A549 (cell line): ENCODE results near the gene CHM. TPM values are rescaled to one million over a fixed set of nuclear protein-coding genes. Genes with fewer than 3 reads are reported as not detected.

Experiments used
- ATAC-seq, 2 experiments: fragments of 200-7000 bp in 1 of 2; fragments of >200 bp in 1 of 2; cut with Nextera tagmentation in 1 of 2; cut with Tn5 transposase in 1 of 2; 3 replicates each; pipeline versions ENCODE4 v1.8.0 to v1.9.1; 2018 to 2020; ENCODE audit warnings: mild to moderate bottlenecking in 1 of 2, moderate library complexity in 1 of 2
- CTCF ChIA-PET: fragments of 300-600 bp; sonication (Branson Sonifier 250); formaldehyde crosslinking; extraction: SDS; loops from one replicate; lab custom pipeline; 2021; ENCODE audit warnings: antibody characterized with exemption, inconsistent platforms; lab: Yijun Ruan, JAX
- POLR2A ChIA-PET: fragments of 350-600 bp; formaldehyde crosslinking; extraction: SDS; loops from one replicate; lab custom pipeline; 2021; ENCODE audit warnings: antibody characterized with exemption, inconsistent platforms; lab: Yijun Ruan, JAX
- DNase-seq, 2 experiments: peaks; one replicate each; pipeline versions ENCODE4 v3.0.0 to v3.0.0-alpha.2; 2011 to 2016; ENCODE audit warnings: low read depth in 1 of 2, low spot score in 1 of 2
- FAIRE-seq: peaks from 2 replicates; lab custom pipeline; 2011; peaks lifted over from hg19 to GRCh38; lab: Jason Lieb, UNC
- H3K27ac ChIP-seq, 2 experiments: fragments of >200 bp; sonication (Bioruptor Twin); formaldehyde crosslinking; 3 replicates each; pipeline ENCODE4 v1.5.1; 2016 to 2017
- H3K4me1 ChIP-seq: fragments of >200 bp; sonication (Bioruptor Twin); formaldehyde crosslinking; 3 replicates; pipeline ENCODE4 v1.6.1; 2016
- H3K4me2 ChIP-seq: fragments of >200 bp; sonication (Bioruptor Twin); formaldehyde crosslinking; 3 replicates; pipeline ENCODE4 v1.6.1; 2016
- H3K4me3 ChIP-seq: fragments of >200 bp; sonication (Bioruptor Twin); formaldehyde crosslinking; 3 replicates; pipeline ENCODE4 v1.5.1; 2016
- H3K9me3 ChIP-seq: fragments of >200 bp; sonication (Bioruptor Twin); formaldehyde crosslinking; 3 replicates; pipeline ENCODE4 v1.6.1; 2016
- BCL3 ChIP-seq: fragments of >200 bp; sonication (Bioruptor Twin); formaldehyde crosslinking; IDR thresholded peaks from 3 replicates; pipeline ENCODE4 v1.6.1; 2016
- EHF ChIP-seq: fragments of 250-450 bp; sonication (Bioruptor Pico); IDR thresholded peaks from 2 replicates; pipeline ENCODE4 v1.5.0; 2020; ENCODE audit warnings: mild to moderate bottlenecking
- FOXS1 ChIP-seq: fragments of 250-450 bp; sonication (Bioruptor Pico); IDR thresholded peaks from 2 replicates; pipeline ENCODE4 v1.5.0; 2020; ENCODE audit warnings: mild to moderate bottlenecking, moderate library complexity
- HDAC2 ChIP-seq: fragments of 200-600 bp; sonication (generic); IDR thresholded peaks from 2 replicates; pipeline ENCODE4 v1.6.1; 2016
- HES2 ChIP-seq: fragments of >200 bp; sonication (Bioruptor Twin); formaldehyde crosslinking; IDR thresholded peaks from 2 replicates; pipeline ENCODE4 v1.6.1; 2016
- HEYL ChIP-seq: fragments of 250-450 bp; sonication (Bioruptor Pico); IDR thresholded peaks from 2 replicates; pipeline ENCODE4 v1.8.0; 2021; ENCODE audit warnings: mild to moderate bottlenecking, moderate library complexity
- HOXA7 ChIP-seq: fragments of 250-450 bp; sonication (Bioruptor Pico); IDR thresholded peaks from 2 replicates; pipeline ENCODE4 v1.5.0; 2020; ENCODE audit warnings: mild to moderate bottlenecking, moderate library complexity
- HOXB13 ChIP-seq: fragments of 250-450 bp; sonication (Bioruptor Pico); IDR thresholded peaks from 2 replicates; pipeline ENCODE4 v1.5.0; 2020; ENCODE audit warnings: low read depth, mild to moderate bottlenecking, moderate library complexity
- JUN ChIP-seq, 2 experiments: fragments of >200 bp; sonication (Bioruptor Twin); formaldehyde crosslinking; IDR thresholded peaks; 2 replicates in 1 of 2; 3 replicates in 1 of 2; pipeline ENCODE4 v1.6.1; 2016 to 2017
- KDM1A ChIP-seq: fragments of 200-600 bp; sonication (generic); IDR thresholded peaks from 2 replicates; pipeline ENCODE4 v1.6.1; 2016; ENCODE audit warnings: low read depth, mild to moderate bottlenecking
- KDM5A ChIP-seq: fragments of 200-600 bp; sonication (generic); IDR thresholded peaks from 2 replicates; pipeline ENCODE4 v1.6.1; 2016; ENCODE audit warnings: antibody characterized with exemption, mild to moderate bottlenecking
- MAFK ChIP-seq: fragments of 450-650 bp; IDR thresholded peaks from 2 replicates; pipeline ENCODE4 v1.6.1; 2014; ENCODE audit not compliant: partially characterized antibody
- NFE2L2 ChIP-seq: fragments of 150-350 bp; conservative IDR thresholded peaks from 2 replicates; pipeline ENCODE4 v1.6.1; 2014; ENCODE audit warnings: low read length
- NPAS2 ChIP-seq: fragments of 250-450 bp; sonication (Bioruptor Pico); IDR thresholded peaks from 2 replicates; pipeline ENCODE4 v1.8.0; 2022; ENCODE audit warnings: mild to moderate bottlenecking, moderate library complexity, borderline replicate concordance
- RAD21 ChIP-seq, 2 experiments: fragments of >200 bp in 1 of 2; sonication (Bioruptor Twin) in 1 of 2; formaldehyde crosslinking in 1 of 2; IDR thresholded peaks in 1 of 2; conservative IDR thresholded peaks in 1 of 2; 2 replicates in 1 of 2; 3 replicates in 1 of 2; pipeline ENCODE4 v1.6.1; 2012 to 2018; ENCODE audit warnings: inconsistent platforms in 1 of 2
- RARB ChIP-seq: fragments of 250-450 bp; sonication (Bioruptor Pico); IDR thresholded peaks from 2 replicates; pipeline ENCODE4 v1.8.0; 2021; ENCODE audit warnings: mild to moderate bottlenecking, moderate library complexity
- REST ChIP-seq: fragments of 200-600 bp; sonication (generic); IDR thresholded peaks from 2 replicates; pipeline ENCODE4 v1.6.1; 2016; ENCODE audit warnings: antibody characterized with exemption, mild to moderate bottlenecking, moderate library complexity
- RFX5 ChIP-seq: fragments of 450-650 bp; IDR thresholded peaks from 2 replicates; pipeline ENCODE4 v1.7.1; 2014; ENCODE audit warnings: antibody characterized with exemption, mild to moderate bottlenecking, moderate library complexity
- TFCP2L1 ChIP-seq: fragments of 250-450 bp; sonication (Bioruptor Pico); IDR thresholded peaks from 2 replicates; pipeline ENCODE4 v1.5.0; 2021; ENCODE audit warnings: mild to moderate bottlenecking
- TP53 ChIP-seq: fragments of 250-450 bp; sonication (Bioruptor Pico); IDR thresholded peaks from 2 replicates; pipeline ENCODE4 v1.5.0; 2021; ENCODE audit warnings: mild to moderate bottlenecking, moderate library complexity
- ZC3H11A ChIP-seq: fragments of 450-650 bp; IDR thresholded peaks from 2 replicates; pipeline ENCODE4 v1.6.1; 2014; ENCODE audit warnings: antibody characterized with exemption, mild to moderate bottlenecking
- ZNF302 ChIP-seq: fragments of 250-450 bp; sonication (Bioruptor Pico); IDR thresholded peaks from 2 replicates; pipeline ENCODE4 v1.9.0; 2021; ENCODE audit warnings: inconsistent platforms, mild to moderate bottlenecking, moderate library complexity
- ZSCAN20 ChIP-seq: fragments of 250-450 bp; sonication (Bioruptor Pico); IDR thresholded peaks from 2 replicates; pipeline ENCODE4 v1.8.0; 2022; ENCODE audit warnings: mild to moderate bottlenecking, moderate library complexity
- WGBS: methylation state at CpG from one replicate; pipeline ENCODE4 v1.1.6; 2017; ENCODE audit errors: missing lambda C conversion rate; 5-methylcytosine and 5-hydroxymethylcytosine counted together
- polyA plus RNA-seq, 4 experiments: library from polyadenylated mRNA; depleted of rRNA in 3 of 4; stranded (reverse); fragments of >200 nt; fragmentation: RNase III in 1 of 4; extraction: RNeasy Plus Mini Kit Qiagen cat#74134 plus additional on column Dnase treatment in 1 of 4; gene quantifications; 2 replicates in 3 of 4; 3 replicates in 1 of 4; pipeline ENCODE4 v1.2.3, GENCODE V29; 2011 to 2017
- TF ChIP-seq, protein P1 (sequence below): fragments of 450-650 bp; IDR thresholded peaks from 2 replicates; pipeline ENCODE4 v1.6.1; 2014; ENCODE audit warnings: antibody characterized with exemption
- TF ChIP-seq, protein P2 (sequence below): fragments of 150-350 bp; IDR thresholded peaks from 2 replicates; pipeline ENCODE4 v1.6.1; 2014; ENCODE audit warnings: low read depth, mild to moderate bottlenecking, low read length
- TF ChIP-seq, protein P3 (sequence below): fragments of 250-450 bp; sonication (Bioruptor Pico); IDR thresholded peaks from 2 replicates; pipeline ENCODE4 v1.5.0; 2020; ENCODE audit warnings: low read depth, mild to moderate bottlenecking, moderate library complexity

Gene CHM
- polyA plus RNA-seq, 2 of the 4 experiments (the other 2 are of a cell fraction): 13.9 to 23.7 TPM

GRCh38 chrX:85897362-85898126, 149.8 kb downstream of the CHM start:
- H3K4me3 ChIP-seq: no peak overlapping the region
- H3K9me3 ChIP-seq: no peaks in the 10 kb centered on the region
- ChIA-PET POLR2A (no interaction called here), CTCF (no interaction called here)
- no peak overlapping the region for H3K27ac ChIP-seq
- no peaks in the 10 kb centered on the region for H3K4me1 ChIP-seq
- H3K4me2 ChIP-seq: no peak overlapping the region
- 87% methylated on average over 7 of the region's 7 CpGs for WGBS
- TF ChIP-seq EHF (CRISPR knock-in tag) (no peak), NPAS2 (CRISPR knock-in tag) (no peak), HOXB13 (CRISPR knock-in tag) (no peak), ZNF302 (CRISPR knock-in tag) (no peak), ZSCAN20 (CRISPR knock-in tag) (no peak), KDM5A (no peak), JUN (IDR thresholded peaks at IDR 0.05) (no peak), BCL3 (no peak), HDAC2 (no peak), TP53 (CRISPR knock-in tag) (no peak), HEYL (no peak)
- TF ChIP-seq, protein P1, sequence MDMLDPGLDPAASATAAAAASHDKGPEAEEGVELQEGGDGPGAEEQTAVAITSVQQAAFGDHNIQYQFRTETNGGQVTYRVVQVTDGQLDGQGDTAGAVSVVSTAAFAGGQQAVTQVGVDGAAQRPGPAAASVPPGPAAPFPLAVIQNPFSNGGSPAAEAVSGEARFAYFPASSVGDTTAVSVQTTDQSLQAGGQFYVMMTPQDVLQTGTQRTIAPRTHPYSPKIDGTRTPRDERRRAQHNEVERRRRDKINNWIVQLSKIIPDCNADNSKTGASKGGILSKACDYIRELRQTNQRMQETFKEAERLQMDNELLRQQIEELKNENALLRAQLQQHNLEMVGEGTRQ: no peak
- TF ChIP-seq, protein P2, sequence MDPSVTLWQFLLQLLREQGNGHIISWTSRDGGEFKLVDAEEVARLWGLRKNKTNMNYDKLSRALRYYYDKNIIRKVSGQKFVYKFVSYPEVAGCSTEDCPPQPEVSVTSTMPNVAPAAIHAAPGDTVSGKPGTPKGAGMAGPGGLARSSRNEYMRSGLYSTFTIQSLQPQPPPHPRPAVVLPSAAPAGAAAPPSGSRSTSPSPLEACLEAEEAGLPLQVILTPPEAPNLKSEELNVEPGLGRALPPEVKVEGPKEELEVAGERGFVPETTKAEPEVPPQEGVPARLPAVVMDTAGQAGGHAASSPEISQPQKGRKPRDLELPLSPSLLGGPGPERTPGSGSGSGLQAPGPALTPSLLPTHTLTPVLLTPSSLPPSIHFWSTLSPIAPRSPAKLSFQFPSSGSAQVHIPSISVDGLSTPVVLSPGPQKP: no peak
- DNase-seq (no peak), ATAC-seq (no peak), FAIRE-seq (peak; percentile 32)

- POLR2A ChIA-PET: no interaction called here
- CTCF ChIA-PET: no interaction called here
- no peaks in the 10 kb centered on the region for H3K4me1 ChIP-seq
- no peak overlapping the region for H3K4me3 ChIP-seq
- no peak for DNase-seq
- TF ChIP-seq HOXA7: no peak
- TF ChIP-seq KDM1A: no peak
- no peak for TF ChIP-seq RARB (CRISPR knock-in tag)
- no peak for TF ChIP-seq REST
- TF ChIP-seq HEYL: no peak
- TF ChIP-seq EHF (CRISPR knock-in tag): no peak
- TF ChIP-seq JUN (IDR thresholded peaks at IDR 0.05): no peak
- TF ChIP-seq FOXS1: no peak
- TF ChIP-seq MAFK: no peak
- no peak for TF ChIP-seq HOXB13 (CRISPR knock-in tag)
- TF ChIP-seq, protein P3, sequence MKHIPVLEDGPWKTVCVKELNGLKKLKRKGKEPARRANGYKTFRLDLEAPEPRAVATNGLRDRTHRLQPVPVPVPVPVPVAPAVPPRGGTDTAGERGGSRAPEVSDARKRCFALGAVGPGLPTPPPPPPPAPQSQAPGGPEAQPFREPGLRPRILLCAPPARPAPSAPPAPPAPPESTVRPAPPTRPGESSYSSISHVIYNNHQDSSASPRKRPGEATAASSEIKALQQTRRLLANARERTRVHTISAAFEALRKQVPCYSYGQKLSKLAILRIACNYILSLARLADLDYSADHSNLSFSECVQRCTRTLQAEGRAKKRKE (CRISPR knock-in tag): no peak
- TF ChIP-seq RFX5: no peak
- no peak for TF ChIP-seq ZSCAN20 (CRISPR knock-in tag)
- no peak for TF ChIP-seq TFCP2L1
- no peak for TF ChIP-seq RAD21 (conservative IDR thresholded peaks at IDR 0.05 in 1 of 2, IDR thresholded peaks at IDR 0.05 in 1 of 2)
- no peak for TF ChIP-seq NFE2L2
- TF ChIP-seq ZC3H11A: no peak
- no peak for TF ChIP-seq HES2
- no peak for TF ChIP-seq KDM5A
- no peaks in the 10 kb centered on the region for H3K9me3 ChIP-seq
- no peak overlapping the region for H3K27ac ChIP-seq
- no peak for ATAC-seq
- WGBS: 89% methylated on average over 5 of the region's 5 CpGs
- H3K4me2 ChIP-seq: no peak overlapping the region
- FAIRE-seq: no peak
Observed at GRCh38 chrX:85882601-85883000, 164.8 kb downstream of the CHM start.
